Ovary (tissue), 9 donors: ENCODE measurements around the gene INPP5A. TPM values are rescaled to one million over a fixed set of nuclear protein-coding genes. Genes with fewer than 3 reads are reported as not detected.

Experiments used
- DNase-seq, 5 donors: peaks; one replicate each; pipeline ENCODE4 v3.0.0-alpha.2; 2019 to 2020
- H3K27ac ChIP-seq, 2 donors: fragments of 200-600 bp; one replicate each; pipeline versions ENCODE4 v1.5.1 to v1.8.0; 2019 to 2022
- H3K27me3 ChIP-seq: fragments of 200-600 bp; one replicate; pipeline ENCODE4 v1.8.0; 2022
- H3K36me3 ChIP-seq: fragments of 200-600 bp; sonication (generic); one replicate; pipeline ENCODE4 v1.5.1; 2019
- H3K4me1 ChIP-seq: one replicate; pipeline ENCODE4 v1.8.1; 2013; ENCODE audit warnings: mild to moderate bottlenecking, moderate library complexity; ENCODE audit not compliant: insufficient read depth
- H3K4me3 ChIP-seq: fragments of 200-600 bp; sonication (generic); one replicate; pipeline ENCODE4 v1.5.1; 2017
- H3K9me3 ChIP-seq, 2 donors: fragments of 200-600 bp in 1 of 2; sonication (generic) in 1 of 2; one replicate each; pipeline versions ENCODE4 v1.5.1 to v1.8.1; 2013 to 2019; ENCODE audit warnings: mild to moderate bottlenecking in 1 of 2, moderate library complexity in 1 of 2
- CTCF ChIP-seq, 3 donors: fragments of 450-650 bp in 2 of 3; fragments of 200-600 bp in 1 of 3; IDR thresholded peaks; one replicate each; pipeline versions ENCODE4 v1.5.1 to v1.8.0; 2016 to 2022; ENCODE audit warnings: antibody characterized with exemption in 3 of 3, mild to moderate bottlenecking in 1 of 3
- EP300 ChIP-seq: sonication (generic); formaldehyde crosslinking; IDR thresholded peaks from one replicate; pipeline ENCODE4 v1.6.1; 2017; ENCODE audit warnings: antibody characterized with exemption
- POLR2A ChIP-seq: fragments of 450-650 bp; IDR thresholded peaks from one replicate; pipeline ENCODE4 v1.6.1; 2017; ENCODE audit warnings: antibody characterized with exemption, mild to moderate bottlenecking, moderate library complexity
- WGBS, 3 donors: extraction: QIAGEN DNeasy Blood & Tissue Kit in 1 of 3; methylation state at CpG; one replicate each; pipeline versions ENCODE4 v1.1.5 to v1.1.7; 2013 to 2017; 5-methylcytosine and 5-hydroxymethylcytosine counted together
- intact Hi-C, 4 donors: fragments of 100-400 bp; cut with DNase I; formaldehyde crosslinking; loops; one replicate each; pipeline versions ENCODE4 v1.11.0 to v1.15.1; 2022 to 2023
- polyA plus RNA-seq, 2 donors: library from polyadenylated mRNA; stranded (reverse); fragments of 200-250 nt in 1 of 2; fragments of 350-450 nt in 1 of 2; fragmentation: Illumina TruSeq in 1 of 2; extraction: RNeasy Lipid Tissue Mini Kit (QIAGEN cat#74804) in 1 of 2; gene quantifications; one replicate each; pipeline ENCODE4 v1.2.3, GENCODE V29; 2013 to 2014
- total RNA-seq, 7 donors: library from RNA; depleted of rRNA in 2 of 7; stranded (reverse); fragments of >200 nt in 2 of 7; fragmentation: NEBNext Ultra II Directional in 3 of 7; extraction: Animal tissue kit (Norgen Biotek cat#: 25700) in 3 of 7; gene quantifications; one replicate each; pipeline versions ENCODE4 v1.1.0 to v1.2.4, GENCODE V29; 2016 to 2023
- donor health status: DM: no; HTN: no; CAD: no; lungs with moderate emphysema.
- donor health status: DM: no; HTN: no; CAD: no.
- donor health status: Bipolar disorder and iron deficiency.
- donor health status: DM: yes; HTN: yes; CAD: no.
- donor health status: DM: no; HTN: no; CAD: no.
- donor health status: DM: yes; HTN: yes; CAD: no.

The INPP5A gene
- total and polyA plus RNA-seq, 9 donors, result 19.8 to 41.2 (median 35.3) TPM

- 93 to 95% (median 95%) methylated on average over 30 of the region's 30 CpGs for WGBS, 3 donors
- Histone ChIP-seq H3K36me3 (no peaks in the 10 kb centered on the region), H3K27ac (no peak overlapping the region), H3K4me1 (no peaks in the 10 kb centered on the region), H3K4me3 (no peak overlapping the region), H3K27me3 (peaks cover 14% of the 10 kb centered on the region), H3K9me3 (peaks cover 0 to 6% of the 10 kb centered on the region in 2 donors)
- intact Hi-C loops, result loop anchor here in 1 of 4 donors (10.0 kb wide), 1 partner anchor 239 kb away; no protein-coding TSS in a partner anchor
- TF ChIP-seq EP300 (no peak), POLR2A (no peak), CTCF (IDR thresholded peaks at IDR 0.05) (no peak)
- no peak for DNase-seq
Measured at GRCh38 chr10:132783165-132783939, 245.8 kb downstream of the INPP5A start.

- Histone ChIP-seq H3K4me1 (no peaks in the 10 kb centered on the region), H3K27ac (no peak overlapping the region), H3K27me3 (peaks cover 15% of the 10 kb centered on the region), H3K9me3 (peaks cover 0 to 6% of the 10 kb centered on the region in 2 donors), H3K4me3 (no peak overlapping the region), H3K36me3 (no peaks in the 10 kb centered on the region)
- TF ChIP-seq CTCF (IDR thresholded peaks at IDR 0.05) (no peak), POLR2A (no peak), EP300 (no peak)
- DNase-seq, result no peak
- intact Hi-C loops, result loop anchor here in 1 of 4 donors (10.0 kb wide), 1 partner anchor 239 kb away; no protein-coding TSS in a partner anchor
- 21 to 23% (median 21%) methylated on average over 104 to 106 of the region's 106 CpGs for WGBS, 3 donors
Measured at GRCh38 chr10:132783940-132784865, 246.6 kb downstream of the INPP5A start.

DNA sequence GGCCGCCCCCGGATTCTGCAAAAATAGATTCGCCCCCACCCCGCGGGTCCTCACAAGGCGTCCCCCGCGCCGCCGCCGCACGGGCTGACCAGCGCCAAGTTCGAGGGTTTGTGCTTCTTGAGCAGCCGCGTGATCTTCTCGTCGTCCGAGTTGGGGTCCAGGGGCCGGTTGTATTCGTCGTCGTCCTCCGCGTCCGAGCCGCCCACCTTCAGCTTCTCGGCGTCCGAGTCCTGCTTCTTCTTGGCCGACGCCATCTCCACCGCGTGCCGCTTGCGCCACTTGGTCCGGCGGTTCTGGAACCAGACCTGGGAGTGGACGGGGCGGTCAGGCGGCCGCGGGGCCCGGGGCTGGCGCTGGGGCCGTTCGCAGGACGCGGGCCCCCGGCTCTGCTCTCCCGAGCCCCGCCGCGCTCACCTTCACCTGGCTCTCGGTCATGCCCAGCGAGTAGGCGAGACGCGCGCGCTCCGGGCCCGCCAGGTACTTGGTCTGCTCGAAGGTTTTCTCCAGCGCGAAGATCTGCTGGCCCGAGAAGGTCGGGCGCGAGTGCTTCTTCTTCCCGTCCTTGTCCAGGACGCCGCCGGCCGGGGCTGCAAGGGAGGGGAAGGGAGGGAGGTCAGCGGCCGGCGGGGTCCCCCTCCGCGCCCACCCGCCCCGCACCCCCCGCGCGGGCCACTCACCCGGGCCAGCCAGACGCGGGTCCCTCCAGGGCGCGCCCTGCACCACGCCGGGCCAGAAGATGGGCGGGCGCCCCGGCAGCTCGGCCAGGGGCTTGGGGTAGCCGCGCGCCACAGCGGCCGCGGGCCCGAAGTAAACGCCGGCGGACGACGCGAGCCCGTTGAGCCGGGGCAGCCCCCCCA lies 247.5 kb downstream of the INPP5A start:
- H3K27me3 ChIP-seq, result peaks cover 16% of the 10 kb centered on the region
- no peaks in the 10 kb centered on the region for H3K4me1 ChIP-seq
- 2 to 5% (median 4%) methylated on average over 39 to 111 of the region's 111 CpGs for WGBS, 3 donors
- H3K36me3 ChIP-seq, result no peaks in the 10 kb centered on the region
- peaks cover 0 to 6% of the 10 kb centered on the region in 2 donors for H3K9me3 ChIP-seq
- DNase-seq, result no peak
- no peak overlapping the region for H3K4me3 ChIP-seq
- H3K27ac ChIP-seq, result no peak overlapping the region
- no peak for TF ChIP-seq POLR2A
- TF ChIP-seq EP300, result no peak
- no peak for TF ChIP-seq CTCF (IDR thresholded peaks at IDR 0.05)
- intact Hi-C loops, result loop anchor here in 1 of 4 donors (10.0 kb wide), 1 partner anchor 240 kb away; no protein-coding TSS in a partner anchor
